NCI-H1092 (cell line): ENCODE data around the gene SELENOO.
"Not testable (repeated sequence)": the region's sequence is repeated elsewhere in the genome, so short reads cannot be mapped to it uniquely, and the experiment has no call there.

ENCODE experiments used
- DNase-seq: peaks from one replicate; lab custom pipeline; 2025; lab: John Stamatoyannopoulos, UW

Gene SELENOO

GRCh38 chr22:50199829-50200460 lies 866 bp upstream of the SELENOO start:
- no peak for DNase-seq

- DNase-seq = no peak
Measured at GRCh38 chr22:50201191-50202129, 649 bp downstream of the SELENOO start.

- DNase-seq = no peak
Measured at GRCh38 chr22:50202130-50202666, 1.4 kb downstream of the SELENOO start.

GRCh38 chr22:50203288-50203687 lies 2.5 kb downstream of the SELENOO start:
- DNase-seq = no peak

- DNase-seq = no peak
Measured at GRCh38 chr22:50204571-50204970, 3.8 kb downstream of the SELENOO start.

- DNase-seq = not testable (repeated sequence)
Measured at GRCh38 chr22:50204998-50205397, 4.2 kb downstream of the SELENOO start.

GRCh38 chr22:50205781-50206569 lies 5.2 kb downstream of the SELENOO start:
- DNase-seq = no peak

- no peak for DNase-seq
Measured at GRCh38 chr22:50206599-50206998, 5.8 kb downstream of the SELENOO start.

- DNase-seq = no peak
Measured at GRCh38 chr22:50207383-50208140, 6.8 kb downstream of the SELENOO start.

GRCh38 chr22:50208430-50208938 lies 7.7 kb downstream of the SELENOO start:
- DNase-seq = no peak

GRCh38 chr22:50208939-50209892 lies 8.4 kb downstream of the SELENOO start:
- no peak for DNase-seq

GRCh38 chr22:50209893-50210292 lies 9.1 kb downstream of the SELENOO start:
- no peak for DNase-seq

GRCh38 chr22:50210378-50211139 lies 9.7 kb downstream of the SELENOO start:
- DNase-seq = no peak

GRCh38 chr22:50211147-50211546 lies 10.3 kb downstream of the SELENOO start:
- no peak for DNase-seq

GRCh38 chr22:50213263-50213662 lies 12.5 kb downstream of the SELENOO start:
- DNase-seq = no peak

- DNase-seq = no peak
Measured at GRCh38 chr22:50215297-50216054, 14.7 kb downstream of the SELENOO start.

- no peak for DNase-seq
Measured at GRCh38 chr22:50216055-50216683, 15.4 kb downstream of the SELENOO start.
